RCC 7860 (cell line): ENCODE results near the gene TBX19.
A peak's percentile ranks its signal among the peaks of the same experiment; 100 is the strongest.
"Not testable (repeated sequence)": the region's sequence is repeated elsewhere in the genome, so short reads cannot be mapped to it uniquely, and the experiment has no call there.

Experiments
- DNase-seq: peaks from one replicate; pipeline ENCODE4 v3.0.0-alpha.2; 2015; ENCODE audit warnings: low spot score
- FAIRE-seq: peaks from 2 replicates; lab custom pipeline; 2012; peaks lifted over from hg19 to GRCh38; lab: Jason Lieb, UNC

The TBX19 gene

DNA sequence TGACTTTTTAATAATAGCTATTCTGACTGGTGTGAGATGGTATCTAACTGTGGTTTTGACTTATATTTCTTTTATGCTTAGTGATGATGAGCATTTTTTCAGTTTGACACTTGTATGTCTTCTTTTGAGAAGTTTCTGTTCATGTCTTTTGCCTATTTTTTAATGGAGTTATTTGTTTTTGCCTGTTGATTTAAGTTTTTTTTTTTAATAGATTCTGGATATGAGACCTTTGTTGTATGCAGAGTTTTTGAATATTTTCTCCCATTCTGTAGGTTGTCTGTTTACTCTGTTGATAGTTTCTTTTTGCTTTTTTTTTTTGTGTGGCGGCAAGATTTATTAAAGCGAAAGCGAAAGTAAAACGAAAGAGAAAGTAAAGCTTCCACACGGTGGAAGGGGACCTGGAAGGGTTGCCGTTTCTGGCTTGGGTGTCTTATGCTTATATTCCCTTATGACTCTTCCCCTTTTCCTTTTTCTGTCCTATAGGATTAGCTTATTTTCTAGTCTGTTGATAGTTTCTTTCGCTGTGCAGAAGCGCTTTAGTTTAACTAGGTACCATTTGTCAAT lies 67.6 kb downstream of the TBX19 start:
- FAIRE-seq: no peak

DNA sequence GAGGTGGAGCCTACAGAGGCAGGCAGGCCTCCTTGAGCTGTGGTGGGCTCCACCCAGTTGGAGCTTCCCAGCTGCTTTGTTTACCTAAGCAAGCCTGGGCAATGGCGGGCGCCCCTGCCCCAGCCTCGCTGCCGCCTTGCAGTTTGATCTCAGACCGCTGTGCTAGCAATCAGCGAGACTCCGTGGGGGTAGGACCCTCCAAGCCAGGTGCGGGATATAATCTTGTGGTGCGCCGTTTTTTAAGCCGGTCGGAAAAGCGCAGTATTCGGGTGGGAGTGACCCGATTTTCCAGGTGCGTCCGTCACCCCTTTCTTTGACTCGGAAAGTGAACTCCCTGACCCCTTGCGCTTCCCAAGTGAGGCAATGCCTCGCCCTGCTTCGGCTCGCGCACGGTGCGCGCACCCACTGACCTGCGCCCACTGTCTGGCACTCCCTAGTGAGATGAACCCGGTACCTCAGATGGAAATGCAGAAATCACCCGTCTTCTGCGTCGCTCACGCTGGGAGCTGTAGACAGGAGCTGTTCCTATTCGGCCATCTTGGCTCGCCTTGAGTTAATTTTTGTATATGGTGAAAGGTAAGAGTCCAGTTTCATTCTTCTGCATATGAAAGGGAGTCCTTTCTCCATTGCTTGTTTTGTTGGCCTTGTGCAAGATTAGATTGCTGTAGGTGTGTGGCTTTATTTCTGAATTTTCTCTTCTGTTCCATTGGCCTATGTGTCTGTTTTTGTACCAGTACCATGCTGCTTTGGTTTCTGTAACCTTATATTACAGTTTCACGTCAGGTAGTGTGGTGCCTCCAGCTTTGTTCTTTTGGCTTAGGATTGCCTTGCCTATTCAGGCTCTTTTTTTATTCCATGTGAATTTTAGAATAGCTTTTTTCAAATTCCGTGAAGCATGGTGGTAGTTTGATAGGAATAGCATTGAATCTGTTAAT lies 73.9 kb downstream of the TBX19 start:
- not testable (repeated sequence) for FAIRE-seq, DNase-seq

More for the DNA sequence above, 67.6 kb downstream of the TBX19 start:
- peak; percentile 15 for DNase-seq

- FAIRE-seq: no peak
- DNase-seq: no peak
Measured at GRCh38 chr1:168360151-168361021, 79.7 kb downstream of the TBX19 start.

DNA sequence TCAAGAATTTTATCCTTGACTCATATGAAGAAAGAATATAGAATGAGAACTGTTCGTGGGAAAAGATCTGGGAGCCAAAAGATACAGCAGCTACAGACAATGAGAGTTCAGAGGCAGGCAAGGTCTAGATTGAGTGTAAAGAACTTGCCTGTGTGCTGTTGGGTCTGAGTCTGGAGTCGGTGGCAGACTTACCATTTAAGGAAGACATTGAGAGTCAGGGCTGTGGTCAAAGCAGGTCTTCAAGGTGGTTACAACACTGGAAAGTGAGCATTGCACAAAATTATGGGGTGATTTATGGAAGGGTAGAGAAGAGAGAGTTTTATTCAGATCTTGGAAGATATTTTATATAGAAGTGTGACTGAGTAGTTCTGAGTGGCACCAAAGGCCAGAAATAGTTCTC lies 80.6 kb downstream of the TBX19 start:
- no peak for FAIRE-seq

GRCh38 chr1:168362991-168363390 lies 82.3 kb downstream of the TBX19 start:
- DNase-seq: no peak
- no peak for FAIRE-seq

More for the DNA sequence above, 80.6 kb downstream of the TBX19 start:
- no peak for DNase-seq
